ENCODE measurements around the gene FTCD.

GRCh38 chr21:46146856-46147255 is 8.5 kb downstream of the FTCD start:
- TF ChIP-seq CTCF (IDR thresholded peaks at IDR 0.05; ENCODE audit: low read length) (no peak), EZH2phosphoT487 (IDR thresholded peaks at IDR 0.05; ENCODE audit: low read length) (no peak), EZH2 (optimal IDR thresholded peaks at IDR 0.05; ENCODE audit: low read depth, low read length) (no peak)

Data from MM.1S (cell line).